Effector CD4-positive, alpha-beta T cell (primary cell): ENCODE measurements around the gene CAPSL. TPM values are rescaled to one million over a fixed set of nuclear protein-coding genes. Genes with fewer than 3 reads are reported as not detected.
"Not testable (repeated sequence)": the region's sequence is repeated elsewhere in the genome, so short reads cannot be mapped to it uniquely, and the experiment has no call there.

Source experiments
- DNase-seq: peaks from one replicate; pipeline ENCODE4 v3.0.0-alpha.2; 2020
- total RNA-seq: gene quantifications from one replicate; lab custom pipeline; 2026; lab: John Stamatoyannopoulos, UW

The CAPSL gene
- total RNA-seq: not detected

DNA sequence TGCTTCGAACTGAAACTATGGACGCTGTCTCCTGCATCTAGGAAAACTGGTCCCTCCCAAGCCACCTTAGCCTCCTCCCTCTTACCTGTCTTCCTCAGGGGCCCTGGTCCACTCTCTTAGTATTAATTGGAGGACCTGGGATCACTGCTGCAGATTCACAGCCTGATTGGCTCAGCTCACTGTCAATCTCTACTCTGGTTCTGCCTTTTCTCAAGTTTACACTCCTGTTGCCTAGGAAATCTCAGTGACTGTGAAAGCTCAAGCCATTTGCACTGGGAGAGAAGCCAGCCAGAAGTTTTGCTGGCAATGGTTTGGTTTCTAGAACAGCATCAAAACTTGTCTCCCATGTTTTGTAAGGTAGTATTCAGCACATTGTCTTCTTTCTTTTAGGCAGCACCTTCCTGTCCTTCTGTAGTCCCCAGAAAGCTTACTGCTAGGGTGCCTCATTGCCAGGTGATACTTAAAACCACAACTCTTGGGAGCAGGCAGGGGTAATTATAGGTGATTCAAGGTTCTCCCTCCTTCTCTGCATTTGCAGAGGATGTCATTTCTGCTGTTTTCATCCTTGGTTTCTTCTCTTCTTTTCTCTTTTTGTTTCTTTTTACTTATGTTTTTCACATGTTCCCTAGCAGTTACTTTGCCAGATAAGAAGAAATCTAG lies at the start of gene CAPSL:
Gene CAPSL, minus strand, starts transcription at position 55 of the 660 bp plus-strand sequence. CDS start 17,502 bp downstream, outside the sequence.
- DNase-seq: no peak

DNA sequence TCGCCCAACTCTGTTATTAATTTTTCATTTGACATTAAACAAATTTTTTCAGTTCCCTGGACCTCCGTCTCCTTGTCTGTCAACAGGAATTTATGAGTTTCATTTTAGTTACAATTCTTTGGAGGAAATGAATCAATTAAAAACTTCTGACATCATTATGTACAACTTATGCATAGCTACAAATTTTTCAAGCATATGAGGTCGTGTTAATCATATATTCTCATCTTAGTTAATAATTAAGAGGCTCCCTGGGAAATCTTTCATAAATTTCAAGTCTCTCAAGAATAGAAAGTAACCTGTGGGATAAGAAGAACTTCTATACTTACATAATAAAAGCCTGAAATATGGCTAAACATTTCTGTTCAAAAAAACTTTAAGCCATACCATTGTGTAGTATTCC lies 49.4 kb upstream of the CAPSL start:
- no peak for DNase-seq

DNA sequence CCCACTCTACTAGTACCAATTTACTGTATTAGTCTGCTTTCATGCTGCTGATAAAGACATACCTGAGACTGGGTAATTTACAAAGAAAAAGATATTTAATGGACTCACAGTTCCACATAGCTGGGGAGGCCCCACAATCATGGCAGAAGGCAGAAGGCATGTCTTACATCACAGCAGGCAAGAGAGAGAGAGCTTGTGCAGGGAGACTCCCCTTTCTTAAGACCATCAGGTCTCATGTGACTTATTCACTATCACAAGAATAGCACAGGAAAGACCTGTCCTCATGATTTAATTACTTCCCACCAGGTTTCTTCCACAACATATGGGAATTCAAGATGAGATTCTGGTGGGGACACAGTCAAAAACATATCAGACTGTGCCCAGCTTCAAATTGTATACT lies 41.3 kb upstream of the CAPSL start:
- no peak for DNase-seq

DNA sequence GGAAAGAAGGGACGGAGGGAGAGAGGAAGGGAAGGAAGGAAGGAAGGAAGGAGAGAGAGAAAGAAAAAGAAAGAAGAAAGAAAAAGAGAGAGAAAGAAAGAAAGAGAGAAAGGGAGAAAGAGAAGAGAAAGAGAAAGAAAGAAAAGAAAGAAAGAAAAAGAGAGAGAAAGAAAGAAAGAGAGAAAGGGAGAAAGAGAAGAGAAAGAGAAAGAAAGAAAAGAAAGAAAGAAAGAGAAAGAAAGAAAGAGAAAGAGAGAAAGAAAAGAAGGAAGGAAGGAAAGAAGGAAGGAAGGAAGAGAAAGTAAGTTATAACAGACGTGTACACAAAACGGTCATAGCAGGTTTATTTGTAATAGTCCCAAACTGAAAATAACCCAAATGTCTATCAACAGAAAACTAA lies 38.4 kb upstream of the CAPSL start:
- not testable (repeated sequence) for DNase-seq

DNA sequence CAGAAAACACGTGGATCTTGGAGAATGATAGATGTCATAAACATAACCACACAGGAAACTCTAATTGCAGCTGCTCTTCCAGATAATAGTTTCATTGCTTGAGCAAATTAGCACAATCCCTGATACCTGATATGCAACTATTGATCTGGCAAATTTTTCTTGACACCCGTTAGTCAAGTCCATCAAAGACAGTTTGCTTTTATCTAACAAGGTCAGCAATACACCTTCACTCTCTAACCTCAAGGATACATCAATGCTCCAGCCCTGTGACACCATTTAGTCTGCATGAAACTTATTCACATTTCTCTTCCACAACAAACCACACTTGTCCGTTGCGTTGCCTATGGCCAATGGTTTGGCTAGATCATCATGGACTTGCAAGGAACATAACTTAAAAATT lies 36.1 kb upstream of the CAPSL start:
- no peak for DNase-seq

DNA sequence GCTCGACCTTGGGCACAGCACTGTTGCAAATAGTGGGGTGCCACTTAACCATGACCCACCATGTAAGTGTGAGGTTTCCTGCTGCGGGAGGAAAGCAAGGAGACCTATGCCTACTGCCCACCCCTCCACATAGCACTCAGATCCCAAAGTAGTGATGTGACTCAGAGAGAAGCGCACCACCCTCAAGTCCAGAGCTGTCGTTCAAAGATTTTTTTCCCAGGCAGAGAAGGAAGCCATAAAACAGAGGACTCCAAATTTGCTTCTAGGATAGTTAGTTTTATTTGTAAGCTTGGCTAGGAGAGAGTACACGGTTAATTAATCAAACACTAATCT lies 33.4 kb upstream of the CAPSL start:
- no peak for DNase-seq

DNA sequence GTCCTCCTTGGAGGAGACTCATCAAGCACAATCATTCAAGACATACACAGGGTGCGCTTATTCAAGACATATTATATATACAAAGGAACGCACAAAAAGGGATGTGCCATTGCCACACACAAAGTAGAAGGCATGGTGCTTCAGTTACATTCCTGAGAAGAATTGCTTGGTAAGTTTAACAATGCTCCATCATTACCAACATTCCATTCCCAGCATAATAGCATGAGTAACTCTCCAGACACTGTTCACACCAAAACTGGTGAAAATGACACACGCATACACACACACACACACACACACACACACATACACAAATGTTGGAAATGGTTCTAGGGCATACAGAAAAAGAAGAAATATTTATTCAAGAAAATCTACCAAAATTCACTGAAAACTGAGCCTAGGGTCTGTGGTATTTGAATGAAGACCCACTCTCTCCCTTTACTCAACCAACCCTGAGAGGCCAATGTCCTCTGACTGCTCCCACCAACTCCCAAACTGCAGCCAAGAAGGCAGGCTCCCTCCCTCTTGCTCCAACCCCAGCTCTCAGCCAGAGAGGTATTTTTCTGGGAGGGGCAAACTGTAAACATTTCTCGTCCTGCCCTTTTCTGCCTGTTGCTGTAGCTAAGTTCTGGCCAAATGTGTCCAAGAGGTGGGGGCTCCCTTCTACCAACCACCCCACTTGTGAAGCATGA lies 32.9 kb upstream of the CAPSL start:
- DNase-seq: no peak

DNA sequence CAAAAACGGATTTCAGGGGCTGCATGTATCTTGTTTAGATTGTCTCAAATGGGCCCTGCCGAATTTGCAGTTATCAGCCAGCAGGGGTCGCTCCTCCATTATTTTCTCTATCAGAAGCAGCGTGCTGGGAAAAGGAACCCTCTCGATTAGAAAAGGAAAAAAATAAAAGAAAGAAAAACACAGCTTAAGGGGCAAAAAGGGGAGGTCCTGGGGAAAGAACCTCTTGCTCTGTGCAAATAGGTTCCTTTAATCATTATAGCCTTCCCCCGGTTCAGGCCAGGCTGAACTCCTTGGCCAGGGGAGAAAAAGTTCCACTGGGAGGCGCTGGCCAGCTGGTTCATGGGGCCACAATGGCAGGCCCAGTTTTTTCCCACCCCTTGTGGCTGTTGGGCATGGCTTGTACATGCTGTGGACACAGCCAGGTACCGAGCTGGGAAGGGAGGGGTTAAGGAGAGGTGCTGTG lies 25.0 kb upstream of the CAPSL start:
- no peak for DNase-seq

DNA sequence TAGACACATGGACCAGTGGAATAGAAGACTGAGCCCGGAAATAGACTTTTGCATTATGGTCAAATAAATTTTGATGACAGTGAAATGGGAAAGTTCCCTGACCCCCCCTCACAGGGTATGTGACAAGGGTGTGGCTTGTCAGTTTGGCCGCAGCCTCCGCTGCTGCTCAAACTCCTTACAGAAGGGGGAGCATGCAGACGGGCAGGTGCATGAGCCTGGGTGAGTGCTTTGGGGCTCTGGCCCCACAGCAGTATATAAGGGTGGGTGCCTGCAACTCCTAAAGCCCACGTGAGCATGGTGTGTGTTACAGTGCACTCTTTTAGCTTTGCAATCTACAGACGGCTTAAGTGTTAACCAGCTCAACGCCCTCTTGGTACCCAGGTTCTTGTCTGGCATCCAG lies 21.9 kb upstream of the CAPSL start:
- no peak for DNase-seq

DNA sequence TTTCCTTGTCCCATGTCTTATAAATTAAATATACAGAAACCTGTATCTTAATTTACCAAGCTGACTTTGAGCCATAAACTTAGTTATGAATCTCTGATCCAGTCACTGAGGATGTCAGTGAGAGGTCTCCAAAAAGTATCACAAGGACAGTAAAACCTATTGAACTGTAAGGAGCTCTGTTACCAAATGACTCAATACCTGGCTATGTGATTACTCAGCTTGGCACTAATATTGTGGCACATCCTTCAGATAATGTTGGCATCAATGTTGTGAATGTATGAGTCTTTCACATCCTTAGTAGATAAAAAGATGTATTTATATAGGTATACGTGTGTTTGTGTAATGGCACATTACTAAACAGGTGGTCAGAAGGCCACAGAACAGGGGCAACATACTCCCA lies 18.0 kb upstream of the CAPSL start:
- DNase-seq: no peak

DNA sequence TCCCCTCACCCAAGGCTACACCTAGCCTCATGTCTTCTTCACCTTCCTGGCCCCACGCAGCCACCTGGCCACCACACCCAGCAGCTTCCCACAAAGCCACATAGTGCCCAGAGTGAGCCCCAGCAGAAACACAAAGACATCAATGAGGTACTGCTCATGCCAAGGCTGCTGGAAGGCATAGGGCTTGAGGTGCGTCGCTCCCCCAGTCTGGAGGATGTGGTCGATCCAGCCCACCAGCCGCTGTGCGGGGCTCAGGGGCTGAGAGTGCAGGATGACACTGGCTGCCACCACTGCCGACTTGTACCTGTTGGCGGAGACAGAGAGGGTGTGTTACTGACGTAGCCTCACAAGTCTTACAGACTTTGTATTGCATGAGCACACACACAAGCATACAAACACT lies 15.8 kb upstream of the CAPSL start:
- DNase-seq: no peak

DNA sequence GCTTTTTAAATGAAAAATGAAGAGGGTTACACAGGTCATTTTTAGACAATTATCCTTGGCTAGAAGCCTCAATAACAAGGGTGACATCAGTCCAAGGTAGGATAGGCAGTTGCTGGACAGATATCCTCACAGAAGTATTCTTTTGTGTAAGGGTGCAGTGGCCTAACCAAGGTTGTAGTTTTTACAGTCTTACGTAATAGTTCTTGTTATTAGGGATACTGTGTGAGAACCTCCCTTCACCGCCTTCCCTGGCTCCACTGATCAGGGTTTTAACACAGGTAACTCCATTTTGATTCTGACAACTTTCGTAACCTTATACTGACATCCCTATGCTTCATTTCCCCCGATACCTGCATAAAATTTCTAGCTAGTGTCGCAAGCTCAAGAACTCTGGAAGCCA lies 8.7 kb upstream of the CAPSL start:
- no peak for DNase-seq

DNA sequence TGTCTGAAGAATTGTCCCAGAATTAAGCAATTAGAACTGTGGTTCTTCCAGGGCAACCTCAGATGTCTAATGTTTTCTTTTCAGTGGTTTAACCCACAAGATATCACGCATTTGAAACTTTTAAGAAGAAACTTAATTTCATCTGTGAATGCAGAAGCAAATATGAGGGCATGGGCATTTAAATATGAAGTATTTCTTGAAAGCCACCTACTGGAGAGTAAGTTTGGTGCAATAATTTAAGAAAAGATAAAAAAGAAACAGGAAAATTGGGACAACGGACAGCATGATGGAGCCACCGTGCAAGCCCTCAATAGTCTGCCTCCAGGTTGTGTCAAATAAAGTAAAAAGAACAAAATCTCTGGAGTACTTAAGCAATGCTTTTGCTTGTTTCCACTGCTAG lies 1.2 kb upstream of the CAPSL start:
- no peak for DNase-seq

DNA sequence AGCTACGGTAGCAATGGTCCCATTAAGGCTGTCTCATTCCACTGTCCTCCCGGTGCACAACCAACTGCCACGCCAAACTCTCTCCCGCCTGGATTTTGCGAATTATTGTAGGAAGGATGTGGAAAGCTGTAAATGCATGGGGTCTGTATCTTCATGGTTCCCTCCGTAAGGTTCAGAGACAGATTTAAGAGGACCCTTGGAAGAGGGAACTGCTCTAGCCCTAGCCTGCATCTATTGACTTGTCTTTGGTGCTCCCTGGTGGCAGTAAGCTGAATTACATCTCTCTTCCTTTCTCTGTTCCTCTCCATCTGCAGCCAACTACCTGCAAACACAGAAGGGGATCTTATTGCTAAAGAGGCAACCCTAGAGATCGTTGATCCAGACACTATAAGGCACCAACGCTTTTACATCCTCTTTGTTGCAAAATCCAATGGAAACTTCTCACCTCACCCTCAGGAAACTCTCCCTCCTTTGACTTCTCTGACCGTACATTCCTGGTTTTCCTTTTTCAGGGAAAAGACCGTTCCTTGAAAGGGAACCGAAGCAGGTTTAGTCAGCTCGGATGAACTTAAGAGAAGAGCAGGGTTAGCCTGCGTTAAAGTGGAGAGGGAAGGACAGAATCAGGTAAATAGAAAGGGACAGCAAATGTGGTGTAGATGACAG lies 11.9 kb downstream of the CAPSL start:
- DNase-seq: peak; percentile 60

DNA sequence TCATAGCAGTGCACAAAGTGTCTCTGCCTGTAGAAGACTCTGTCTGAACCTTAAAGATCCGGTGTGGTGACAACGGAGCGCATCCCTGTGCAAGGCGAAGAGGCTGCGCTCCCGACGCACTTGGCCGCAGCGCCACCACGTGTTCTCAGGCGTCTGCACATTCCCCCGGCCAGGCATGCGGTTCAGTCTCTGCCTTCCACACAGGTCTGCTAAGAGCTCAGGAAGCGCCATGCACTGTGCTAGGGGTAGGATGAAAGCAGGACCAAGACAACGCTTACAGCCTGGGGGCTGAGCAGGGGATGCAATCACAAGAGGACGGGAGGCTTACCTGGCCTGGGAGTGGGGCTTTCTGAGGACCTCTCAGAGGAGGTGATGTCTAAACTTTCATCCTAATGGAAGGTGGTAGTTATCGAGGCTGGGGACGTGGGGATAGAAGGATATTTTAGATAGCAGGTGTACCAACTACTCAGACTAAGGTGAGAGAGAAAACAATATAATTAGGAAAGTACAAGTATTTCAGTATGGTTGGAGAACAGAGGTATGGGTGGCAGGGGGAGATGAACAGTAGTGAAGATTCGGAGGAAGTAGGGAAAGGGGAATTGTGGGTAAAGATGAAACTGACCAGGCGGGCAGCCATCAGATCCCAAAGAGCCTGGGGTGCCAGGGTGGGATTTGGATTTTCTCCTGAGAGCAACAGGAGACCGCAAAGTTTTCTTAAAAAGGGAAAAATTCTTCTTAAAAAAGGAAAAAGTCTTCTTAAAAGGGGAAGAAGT lies 13.3 kb downstream of the CAPSL start:
- DNase-seq: peak; percentile 71

DNA sequence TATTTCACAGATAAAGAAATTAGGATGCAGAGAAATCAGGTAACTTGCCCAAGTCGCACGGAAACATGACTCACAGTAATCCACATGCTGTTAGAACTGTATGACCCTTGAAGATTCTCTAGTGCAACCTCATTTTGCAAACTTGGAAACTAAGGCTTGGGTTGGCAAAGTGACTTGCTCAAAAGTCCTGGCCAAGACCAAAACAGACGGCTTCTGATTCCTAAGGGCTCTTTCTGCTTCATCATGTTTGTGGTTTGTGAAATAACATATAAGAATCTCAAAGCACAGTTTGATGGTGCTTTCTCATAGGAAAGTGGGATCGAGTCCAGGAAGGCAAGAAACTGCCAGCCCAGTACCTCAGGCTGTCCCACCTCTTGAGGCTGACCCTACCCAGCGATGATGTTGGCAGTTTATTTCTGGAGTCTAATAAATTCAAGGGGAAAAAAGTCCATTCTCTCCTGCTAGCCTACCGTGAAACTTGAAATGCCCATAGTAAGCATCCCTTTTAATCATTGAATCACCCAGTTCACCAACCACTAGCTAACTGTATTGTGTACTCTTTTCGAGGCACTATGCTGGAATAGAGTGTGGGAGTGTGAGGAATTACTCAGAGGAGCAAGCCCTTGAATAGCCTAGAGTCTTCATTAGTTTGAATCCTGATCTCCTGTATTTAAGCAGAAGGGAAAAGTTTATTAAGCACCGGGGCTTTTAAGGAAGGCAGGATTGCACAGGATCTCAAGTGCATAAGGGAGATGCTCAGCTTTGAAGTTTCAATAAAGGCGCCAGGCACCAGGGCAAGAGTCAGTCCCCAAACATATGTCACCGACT lies 14.1 kb downstream of the CAPSL start:
- DNase-seq: no peak

DNA sequence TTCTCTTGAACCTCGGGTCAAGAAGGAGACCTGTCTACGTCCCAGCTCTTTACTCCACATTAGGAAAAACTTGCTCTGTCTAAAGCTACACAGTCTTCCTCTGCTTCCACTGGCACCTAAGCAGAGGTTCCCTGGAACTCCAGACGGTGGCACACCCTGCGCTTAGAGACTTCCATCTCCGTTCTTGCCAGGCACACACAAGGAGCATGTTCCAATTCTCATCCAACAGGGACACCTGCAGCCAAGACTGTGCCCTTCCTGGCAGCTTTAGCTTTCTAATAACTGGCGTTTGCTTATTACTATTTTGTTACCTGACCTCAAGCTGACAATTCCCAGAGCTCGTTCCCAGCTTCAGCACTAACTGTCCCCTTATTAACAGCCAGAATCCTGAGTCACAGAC lies 16.0 kb downstream of the CAPSL start:
- no peak for DNase-seq

DNA sequence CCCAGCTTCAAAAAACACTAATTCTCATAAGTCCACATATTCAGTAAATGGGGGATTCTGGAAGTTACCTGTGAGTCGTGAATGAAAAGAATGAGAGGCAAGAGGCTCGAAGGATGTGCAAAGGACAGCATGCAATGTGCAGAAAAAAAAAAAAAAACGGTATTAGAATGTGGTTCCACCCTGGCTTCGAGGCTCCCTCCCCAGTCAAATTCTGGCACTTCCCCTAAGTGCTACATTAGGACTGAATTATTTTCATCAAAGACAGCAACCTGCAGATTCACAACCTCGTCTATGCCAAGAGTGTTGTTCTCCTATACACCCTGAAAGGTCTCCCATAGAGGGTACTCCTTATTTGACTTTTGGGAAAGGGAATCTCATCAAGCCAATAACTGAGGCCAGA lies 16.5 kb downstream of the CAPSL start:
- no peak for DNase-seq

DNA sequence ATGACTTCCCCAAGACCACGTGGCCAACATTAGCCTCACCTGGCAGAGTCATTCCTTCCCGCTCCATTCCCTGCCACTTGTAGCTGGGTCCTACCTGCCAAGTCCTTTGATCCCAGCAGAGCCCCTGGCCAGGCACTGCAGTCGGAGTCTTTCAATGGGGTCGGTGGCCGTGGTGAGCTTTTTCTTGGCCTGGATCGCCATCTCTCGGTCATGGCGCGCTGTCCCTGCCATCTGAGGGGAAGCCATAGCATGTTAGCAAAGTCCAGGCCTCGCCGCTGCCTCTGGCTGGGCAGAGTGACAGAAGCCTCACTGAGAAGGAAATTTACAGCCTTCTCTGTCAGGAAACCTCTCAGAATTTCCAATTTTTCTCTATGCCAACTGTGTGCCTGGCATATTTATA lies 17.5 kb downstream of the CAPSL start:
- no peak for DNase-seq

DNA sequence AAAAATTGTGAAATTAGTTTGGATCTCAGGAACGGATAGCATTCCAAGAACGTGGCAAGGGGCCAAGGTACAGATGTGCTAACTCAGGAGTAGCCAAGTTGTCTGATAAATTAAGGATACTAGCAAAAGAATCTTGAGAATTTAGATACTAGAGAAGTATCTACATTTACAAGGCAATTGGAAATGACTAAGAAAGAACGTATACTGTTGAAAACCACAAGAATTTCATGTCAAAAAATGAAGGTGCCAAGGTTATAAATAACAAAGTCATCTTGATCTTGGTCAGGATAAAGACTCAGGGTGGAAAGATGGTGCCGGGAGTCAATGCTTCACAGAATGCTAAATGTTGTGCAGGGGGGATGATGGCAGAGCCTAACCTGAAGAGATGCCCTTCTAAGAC lies 19.2 kb downstream of the CAPSL start:
- no peak for DNase-seq

DNA sequence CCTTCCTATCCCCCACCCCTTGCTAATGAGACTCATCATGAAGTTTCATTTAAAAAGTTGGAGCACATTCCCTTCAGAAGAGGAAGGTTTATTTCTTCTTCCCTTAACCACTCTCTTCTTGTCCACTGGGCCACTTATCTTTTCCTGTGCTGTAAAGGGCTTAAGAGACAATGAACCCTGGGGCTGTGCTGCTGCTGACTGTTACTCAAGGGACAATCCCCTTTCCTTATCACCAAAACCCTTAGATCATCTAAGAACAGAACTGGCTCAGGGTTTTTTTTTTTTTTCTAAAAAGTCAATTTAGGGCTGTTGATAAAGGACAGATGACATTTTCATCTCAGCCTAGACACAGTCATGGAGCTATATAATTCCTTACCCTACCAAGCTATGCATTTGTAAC lies 29.6 kb downstream of the CAPSL start:
- no peak for DNase-seq

DNA sequence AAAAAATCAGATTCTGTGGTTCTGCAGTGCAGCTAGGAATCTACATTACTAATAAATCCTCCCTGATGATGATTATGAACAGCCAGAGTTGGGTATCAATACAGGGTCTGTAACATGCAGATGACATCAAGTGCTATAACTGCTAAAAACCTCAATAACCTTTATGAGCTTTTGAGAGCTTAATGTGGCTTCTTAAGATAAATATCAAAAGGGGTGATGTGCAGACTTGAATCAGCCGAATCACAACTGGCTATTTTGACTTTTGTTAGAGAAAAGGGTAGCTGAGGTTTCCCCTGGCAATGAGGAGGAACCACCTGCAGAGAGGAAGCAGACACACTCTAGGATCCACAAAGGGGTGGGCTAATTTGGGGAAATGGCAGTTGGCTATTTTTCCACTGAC lies 30.2 kb downstream of the CAPSL start:
- DNase-seq: no peak
